Measurements from ENCODE around the gene ADCYAP1R1.

- no peak for TF ChIP-seq CTCF (IDR thresholded peaks at IDR 0.05; ENCODE audit: low read depth, low read length, poor library complexity, severe bottlenecking)
- TF ChIP-seq EZH2phosphoT487 (IDR thresholded peaks at IDR 0.05; ENCODE audit: borderline replicate concordance, low read length) = no peak
Measured at GRCh38 chr7:31111109-31111451, 59.0 kb downstream of the ADCYAP1R1 start.

Measured in DOHH2 (cell line).